H1 (cell line): ENCODE measurements around the gene MIEF2. TPM values are rescaled to one million over a fixed set of nuclear protein-coding genes. Genes with fewer than 3 reads are reported as not detected.

Experiments
- ATF3 ChIP-seq: IDR thresholded peaks from 2 replicates; pipeline ENCODE4 v1.6.1; 2011; ENCODE audit warnings: low read depth, mild to moderate bottlenecking, low read length; ENCODE audit not compliant: insufficient read depth
- BACH1 ChIP-seq: IDR thresholded peaks from 2 replicates; pipeline ENCODE4 v1.6.1; 2012; ENCODE audit warnings: low read length, improper control_type of control experiment
- CHD7 ChIP-seq: fragments of 300-600 bp; sonication (generic); IDR thresholded peaks from 2 replicates; pipeline ENCODE4 v1.7.1; 2012; ENCODE audit warnings: low read length, moderate library complexity, mild to moderate bottlenecking, inconsistent platforms; ENCODE audit not compliant: insufficient replicate concordance
- CTBP2 ChIP-seq: IDR thresholded peaks from 2 replicates; pipeline ENCODE4 v1.7.0; 2011; ENCODE audit warnings: borderline replicate concordance, mild to moderate bottlenecking, moderate library complexity, mixed read lengths, low read length; ENCODE audit not compliant: insufficient read depth, insufficient read length
- HDAC2 ChIP-seq, 2 experiments: fragments of 300-600 bp in 1 of 2; sonication (generic) in 1 of 2; IDR thresholded peaks; 2 replicates each; pipeline ENCODE4 v1.6.1; 2011 to 2012; ENCODE audit warnings: low read depth in 2 of 2, low read length in 2 of 2, mild to moderate bottlenecking in 2 of 2, moderate library complexity in 2 of 2, borderline replicate concordance in 1 of 2, inconsistent platforms in 1 of 2
- SRF ChIP-seq: IDR thresholded peaks from 2 replicates; pipeline ENCODE4 v1.6.1; 2011; ENCODE audit warnings: mild to moderate bottlenecking, low read depth, low read length, moderate library complexity
- TAF1 ChIP-seq: IDR thresholded peaks from 2 replicates; pipeline ENCODE4 v1.6.1; 2011; ENCODE audit warnings: mild to moderate bottlenecking, low read depth, low read length
- TBP ChIP-seq: IDR thresholded peaks from 2 replicates; pipeline ENCODE4 v1.6.1; 2011; ENCODE audit warnings: low read depth, low read length, improper control_type of control experiment
- polyA plus RNA-seq, 7 experiments: library from polyadenylated mRNA; depleted of rRNA in 3 of 7; stranded (reverse) in 5 of 7; unstranded in 2 of 7; fragments of >200 nt in 5 of 7; fragments of 200-250 nt in 2 of 7; gene quantifications; 1 replicate in 5 of 7; 2 replicates in 1 of 7; 4 replicates in 1 of 7; pipeline versions ENCODE4 v1.2.1 to v1.2.3, GENCODE V29; 2011 to 2013; ENCODE audit warnings: missing spikeins in 2 of 7, mixed read lengths in 2 of 7
- total RNA-seq: library from RNA; stranded (reverse); fragmentation: NEBNext Ultra II Directional; extraction: Animal tissue kit (Norgen Biotek cat#: 25700); gene quantifications from 2 replicates; pipeline ENCODE4 v1.2.1, GENCODE V29; 2021

Gene MIEF2
- total and polyA plus RNA-seq, 2 of the 8 experiments (the other 6 are each of a cell fraction or from before 2014, with no cell fraction given): 9.9 to 24.9 TPM

- TF ChIP-seq ATF3 (0 out of 2 replicates have a peak, but pooled peaks have one; percentile 6), CTBP2 (no peak), HDAC2 (IDR thresholded peaks at IDR 0.05; ENCODE audit: borderline replicate concordance in 1 of 2, low read depth in 2 of 2, low read length in 2 of 2) (0 out of 4 replicates have a peak, but pooled peaks of 1 of the 2 experiments have one; percentile 45), CHD7 (no peak), TBP (peak; percentile 41; the same call in 1 of the 2 replicates), SRF (no peak), BACH1 (no peak), TAF1 (peak; percentile 75)
Observed at GRCh38 chr17:18224387-18225120, 35.9 kb upstream of the MIEF2 start (continued).
